Endothelial cell of umbilical vein (primary cell): ENCODE measurements around the gene ZSWIM6. TPM values are rescaled to one million over a fixed set of nuclear protein-coding genes. Genes with fewer than 3 reads are reported as not detected.

Source experiments
- BruUV-seq: library from RNA; stranded (reverse); fragments of 400-500 nt; replicated peaks from 2 replicates; lab custom pipeline; 2021; lab: Mats Ljungman, UMichigan
- CTCF ChIA-PET: fragments of 300-600, 350-600 bp; sonication (Branson Sonifier 250); formaldehyde crosslinking; loops from one replicate; lab custom pipeline; 2021; ENCODE audit warnings: antibody characterized with exemption, inconsistent platforms; lab: Charles Lee
- POLR2A ChIA-PET: fragments of 300-600, 350-600 bp; sonication (Branson Sonifier 250); formaldehyde crosslinking; loops from one replicate; lab custom pipeline; 2021; ENCODE audit warnings: antibody characterized with exemption, inconsistent platforms; lab: Charles Lee
- DNase-seq: peaks from one replicate; pipeline ENCODE4 v3.0.0-alpha.2; 2011; ENCODE audit warnings: low read depth, low spot score
- FAIRE-seq: peaks from 2 replicates; lab custom pipeline; 2011; peaks lifted over from hg19 to GRCh38; lab: Jason Lieb, UNC
- H2AFZ ChIP-seq: 2 replicates; pipeline ENCODE4 v1.6.0; 2012; ENCODE audit warnings: low read depth, low read length, control low read depth, inconsistent platforms
- H3K27ac ChIP-seq: 2 replicates; pipeline ENCODE4 v1.5.1; 2011; ENCODE audit warnings: low read depth, mild to moderate bottlenecking, control low read depth, low read length, moderate library complexity; ENCODE audit not compliant: insufficient read depth
- H3K27me3 ChIP-seq, 2 experiments: 2 replicates each; pipeline versions ENCODE4 v1.6.0 to v1.6.1; 2011; ENCODE audit warnings: low read length in 2 of 2, mixed read lengths in 1 of 2; ENCODE audit not compliant: control insufficient read depth in 2 of 2, insufficient read depth in 2 of 2
- H3K36me3 ChIP-seq, 2 experiments: 2 replicates in 1 of 2; 3 replicates in 1 of 2; pipeline ENCODE4 v1.5.1; 2011; ENCODE audit warnings: low read length in 2 of 2, mild to moderate bottlenecking in 1 of 2, moderate library complexity in 1 of 2; ENCODE audit not compliant: control insufficient read depth in 2 of 2, insufficient read depth in 2 of 2; ENCODE audit errors: extremely low read depth in 1 of 2
- H3K4me1 ChIP-seq: 3 replicates; pipeline ENCODE4 v1.5.1; 2011; ENCODE audit warnings: mild to moderate bottlenecking, low read length; ENCODE audit not compliant: control insufficient read depth, insufficient read depth; ENCODE audit errors: extremely low read depth
- H3K4me2 ChIP-seq: 2 replicates; pipeline ENCODE4 v1.6.1; 2011; ENCODE audit warnings: low read length, control low read depth, mixed read lengths; ENCODE audit not compliant: insufficient read depth
- H3K4me3 ChIP-seq, 3 experiments: fragments of 200-600 bp in 1 of 3; sonication (generic), shearing (Covaris generic) in 1 of 3; replicated peaks in 1 of 3; 2 replicates each; pipeline ENCODE4 v1.5.1; 2011 to 2016; ENCODE audit warnings: control low read depth in 3 of 3, low read length in 3 of 3, mild to moderate bottlenecking in 2 of 3, inconsistent platforms in 1 of 3, low read depth in 1 of 3, moderate library complexity in 1 of 3; ENCODE audit not compliant: insufficient read depth in 1 of 3
- H3K79me2 ChIP-seq: 2 replicates; pipeline ENCODE4 v1.6.0; 2012; ENCODE audit warnings: low read length, inconsistent platforms; ENCODE audit not compliant: control insufficient read depth, insufficient read depth
- H3K9ac ChIP-seq: replicated peaks from 2 replicates; pipeline ENCODE3; 2011; ENCODE audit warnings: low read length, control low read depth; ENCODE audit not compliant: insufficient read depth; ENCODE audit errors: extremely low read depth
- H3K9me1 ChIP-seq: replicated peaks from 3 replicates; pipeline ENCODE4 v1.6.0; 2011; ENCODE audit warnings: mild to moderate bottlenecking, low read length; ENCODE audit not compliant: control insufficient read depth, insufficient read depth; ENCODE audit errors: extremely low read depth
- H3K9me3 ChIP-seq: replicated peaks from 2 replicates; pipeline ENCODE4 v1.5.1; 2012; ENCODE audit warnings: low read length, inconsistent platforms; ENCODE audit not compliant: control insufficient read depth, insufficient read depth
- H4K20me1 ChIP-seq: replicated peaks from 2 replicates; pipeline ENCODE3; 2011; ENCODE audit warnings: mild to moderate bottlenecking, low read length; ENCODE audit not compliant: control insufficient read depth, insufficient read depth; ENCODE audit errors: extremely low read depth
- EZH2 ChIP-seq: IDR thresholded peaks from 2 replicates; pipeline ENCODE4 v1.6.1; 2012; ENCODE audit warnings: borderline replicate concordance, low read depth, mild to moderate bottlenecking, moderate library complexity, low read length, inconsistent platforms; ENCODE audit not compliant: severe bottlenecking
- FOS ChIP-seq: IDR thresholded peaks from 2 replicates; pipeline ENCODE4 v1.6.1; 2011; ENCODE audit warnings: mild to moderate bottlenecking, low read length, moderate library complexity, borderline replicate concordance; ENCODE audit not compliant: insufficient read depth
- GATA2 ChIP-seq: IDR thresholded peaks from 2 replicates; pipeline ENCODE4 v1.7.0; 2011; ENCODE audit warnings: low read depth, mild to moderate bottlenecking, moderate library complexity, mixed read lengths, low read length; ENCODE audit not compliant: insufficient read length, insufficient read depth
- JUN ChIP-seq: IDR thresholded peaks from 2 replicates; pipeline ENCODE4 v1.6.1; 2011; ENCODE audit warnings: borderline replicate concordance, low read depth; ENCODE audit not compliant: insufficient read length, insufficient read depth
- MAX ChIP-seq: IDR thresholded peaks from 2 replicates; pipeline ENCODE4 v1.6.1; 2011; ENCODE audit not compliant: insufficient read depth, insufficient read length
- MYC ChIP-seq: IDR thresholded peaks from one replicate; pipeline ENCODE4 v1.6.1; 2011; ENCODE audit warnings: mild to moderate bottlenecking, low read depth, low read length
- POLR2A ChIP-seq: IDR thresholded peaks from 2 replicates; pipeline ENCODE4 v1.6.1; 2012; ENCODE audit warnings: low read depth, mild to moderate bottlenecking, control low read depth, low read length
- POLR2AphosphoS5 ChIP-seq: IDR thresholded peaks from 2 replicates; pipeline ENCODE4 v1.6.1; 2012; ENCODE audit warnings: low read depth, mild to moderate bottlenecking, control low read depth, low read length, moderate library complexity; ENCODE audit not compliant: insufficient read depth
- dilution Hi-C: fragments of 300-500 bp; cut with MboI; formaldehyde crosslinking; loops from one replicate; pipeline ENCODE4 v1.15.0; 2019; ENCODE audit warnings: low sequenced_read_pairs; ENCODE audit not compliant: extremely low pct_ligation_motif_present
- intact Hi-C: fragments of 100-400 bp; cut with micrococcal nuclease; formaldehyde crosslinking; loops from one replicate; pipeline ENCODE4 v1.10.0; 2022
- polyA plus RNA-seq, 4 experiments: library from polyadenylated mRNA; depleted of rRNA in 3 of 4; stranded (reverse) in 3 of 4; unstranded in 1 of 4; fragments of >200 nt; gene quantifications; 2 replicates each; pipeline versions ENCODE4 v1.2.1 to v1.2.3, GENCODE V29; 2011 to 2012; ENCODE audit warnings: missing spikeins in 1 of 4
- total RNA-seq: library from RNA; stranded (reverse); gene quantifications from 2 replicates; pipeline ENCODE4 v1.2.3, GENCODE V29; 2021
- TF ChIP-seq, protein P1 (sequence below), 2 donors: IDR thresholded peaks; 1 replicate in 1 of 2; 2 replicates in 1 of 2; pipeline ENCODE4 v1.5.1; 2011; ENCODE audit warnings: low read length in 2 of 2, mild to moderate bottlenecking in 2 of 2, moderate library complexity in 2 of 2, control low read depth in 1 of 2, inconsistent platforms in 1 of 2, low read depth in 1 of 2; ENCODE audit not compliant: insufficient read depth in 1 of 2; ENCODE audit errors: extremely low read depth in 1 of 2

ZSWIM6 gene
- total and polyA plus RNA-seq, 2 donors (not counting 3 experiments of a cell fraction or from before 2014, with no cell fraction given) = 14.9 to 25.3 TPM

DNA sequence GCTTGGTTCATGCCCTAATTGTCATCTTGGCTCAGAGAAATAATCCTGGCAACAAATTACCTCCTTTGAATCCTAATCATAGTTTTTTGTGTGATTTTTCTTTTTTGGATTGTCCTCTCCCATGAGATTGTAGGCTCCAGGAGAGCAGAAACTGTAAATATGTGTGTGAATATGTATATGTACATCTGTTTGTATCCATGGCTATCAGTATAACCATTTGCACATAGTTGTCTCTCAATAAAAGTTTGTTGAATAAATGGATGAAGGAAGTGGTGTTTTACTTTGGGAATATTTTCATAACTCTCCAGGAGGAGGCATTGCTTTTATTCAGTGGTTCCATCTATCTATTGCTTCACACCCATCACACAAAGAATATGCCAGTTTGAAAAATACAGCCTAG, 20.1 kb downstream of the ZSWIM6 start:
- Histone ChIP-seq H3K9me1 (no peaks in the 10 kb centered on the region), H3K27me3 (no peaks in the 10 kb centered on the region), H3K27ac (no peak overlapping the region), H3K79me2 (peaks cover 98% of the 10 kb centered on the region), H3K4me1 (peaks cover under 1% of the 10 kb centered on the region), H3K9me3 (peaks cover under 1% of the 10 kb centered on the region), H3K4me2 (no peak overlapping the region), H4K20me1 (peaks cover 33% of the 10 kb centered on the region), H2AFZ (no peak overlapping the region), H3K9ac (no peak overlapping the region), H3K4me3 (no peak overlapping the region), H3K36me3 (peaks cover 0 to 2% of the 10 kb centered on the region in 2 experiments)
- DNase-seq (no peak), FAIRE-seq (no peak)
- intact Hi-C loops (no loop called here), dilution Hi-C loops (no loop called here)
- ChIA-PET POLR2A (no interaction called here), CTCF (interaction anchor here (1.5 kb wide), 1 partner anchor 56 kb away, joined by 3 read pairs; no protein-coding TSS in a partner anchor)
- BruUV-seq = no TSS peak
- no peak for TF ChIP-seq EZH2
- TF ChIP-seq, protein P1, sequence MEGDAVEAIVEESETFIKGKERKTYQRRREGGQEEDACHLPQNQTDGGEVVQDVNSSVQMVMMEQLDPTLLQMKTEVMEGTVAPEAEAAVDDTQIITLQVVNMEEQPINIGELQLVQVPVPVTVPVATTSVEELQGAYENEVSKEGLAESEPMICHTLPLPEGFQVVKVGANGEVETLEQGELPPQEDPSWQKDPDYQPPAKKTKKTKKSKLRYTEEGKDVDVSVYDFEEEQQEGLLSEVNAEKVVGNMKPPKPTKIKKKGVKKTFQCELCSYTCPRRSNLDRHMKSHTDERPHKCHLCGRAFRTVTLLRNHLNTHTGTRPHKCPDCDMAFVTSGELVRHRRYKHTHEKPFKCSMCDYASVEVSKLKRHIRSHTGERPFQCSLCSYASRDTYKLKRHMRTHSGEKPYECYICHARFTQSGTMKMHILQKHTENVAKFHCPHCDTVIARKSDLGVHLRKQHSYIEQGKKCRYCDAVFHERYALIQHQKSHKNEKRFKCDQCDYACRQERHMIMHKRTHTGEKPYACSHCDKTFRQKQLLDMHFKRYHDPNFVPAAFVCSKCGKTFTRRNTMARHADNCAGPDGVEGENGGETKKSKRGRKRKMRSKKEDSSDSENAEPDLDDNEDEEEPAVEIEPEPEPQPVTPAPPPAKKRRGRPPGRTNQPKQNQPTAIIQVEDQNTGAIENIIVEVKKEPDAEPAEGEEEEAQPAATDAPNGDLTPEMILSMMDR (IDR thresholded peaks at IDR 0.05; ENCODE audit: extremely low read depth in 1 of 2, insufficient read depth in 1 of 2, low read depth in 1 of 2, low read length in 2 of 2) = no peak
- no peak for TF ChIP-seq MAX
- TF ChIP-seq MYC = no peak
- no peak for TF ChIP-seq POLR2AphosphoS5
- no peak for TF ChIP-seq JUN
- no peak for TF ChIP-seq GATA2
- no peak for TF ChIP-seq POLR2A
- no peak for TF ChIP-seq FOS
